Measurements from ENCODE around the gene ZNF680.

Gene ZNF680

GRCh38 chr7:64494912-64495461 is 67.9 kb downstream of the ZNF680 start:
- H3K4me3 ChIP-seq (ENCODE audit: low read length), result no peak overlapping the region
- no peak for DNase-seq (ENCODE audit: low read depth)
- no peak for TF ChIP-seq CTCF (conservative IDR thresholded peaks at IDR 0.05; ENCODE audit: low read length)

- no peak overlapping the region for H3K4me3 ChIP-seq (ENCODE audit: low read length)
- DNase-seq (ENCODE audit: low read depth), result no peak
- TF ChIP-seq CTCF (conservative IDR thresholded peaks at IDR 0.05; ENCODE audit: low read length), result no peak
These were observed 77.2 kb downstream of the ZNF680 start for GRCh38 chr7:64485623-64486022.
